H1 (cell line): ENCODE measurements around the gene DDX1. TPM values are rescaled to one million over a fixed set of nuclear protein-coding genes. Genes with fewer than 3 reads are reported as not detected.

Experiments
- CTCF ChIA-PET: fragments of 300-600 bp; sonication (Branson Sonifier 250); formaldehyde crosslinking; loops from one replicate; lab custom pipeline; 2021; ENCODE audit not compliant: partially characterized antibody; lab: Charles Lee
- POLR2A ChIA-PET: fragments of 300-600 bp; sonication (Branson Sonifier 250); formaldehyde crosslinking; loops from one replicate; lab custom pipeline; 2021; ENCODE audit warnings: inconsistent platforms; ENCODE audit not compliant: partially characterized antibody; lab: Charles Lee
- DNase-seq, 2 experiments: peaks; one replicate each; pipeline versions ENCODE4 v3.0.0 to v3.0.0-alpha.2; 2010 to 2022; ENCODE audit warnings: low spot score in 2 of 2, low read depth in 1 of 2, mixed read lengths in 1 of 2
- FAIRE-seq: peaks from 2 replicates; lab custom pipeline; 2011; peaks lifted over from hg19 to GRCh38; lab: Jason Lieb, UNC
- H2AFZ ChIP-seq: 2 replicates; pipeline ENCODE4 v1.8.1; 2012; ENCODE audit warnings: low read length, inconsistent platforms
- H2AK5ac ChIP-seq: 2 replicates; pipeline ENCODE4 v1.6.1; 2013; ENCODE audit warnings: low read depth, low read length
- H2BK120ac ChIP-seq: replicated peaks from 2 replicates; pipeline ENCODE3; 2013; ENCODE audit warnings: low read depth, low read length, inconsistent platforms
- H2BK12ac ChIP-seq: 2 replicates; pipeline ENCODE4 v1.6.1; 2013; ENCODE audit warnings: low read depth, low read length
- H2BK15ac ChIP-seq: 2 replicates; pipeline ENCODE4 v1.6.1; 2013; ENCODE audit warnings: low read length
- H2BK20ac ChIP-seq: 2 replicates; pipeline ENCODE4 v1.6.1; 2013; ENCODE audit warnings: low read length
- H2BK5ac ChIP-seq: 2 replicates; pipeline ENCODE4 v1.6.1; 2013; ENCODE audit warnings: low read depth, low read length
- H3K14ac ChIP-seq: 2 replicates; pipeline ENCODE4 v1.6.1; 2013; ENCODE audit warnings: inconsistent platforms; ENCODE audit not compliant: insufficient read length
- H3K18ac ChIP-seq: 2 replicates; pipeline ENCODE4 v1.6.1; 2013; ENCODE audit warnings: low read length; ENCODE audit errors: extremely low read depth
- H3K23ac ChIP-seq: 2 replicates; pipeline ENCODE4 v1.6.1; 2013; ENCODE audit warnings: inconsistent platforms; ENCODE audit not compliant: insufficient read length
- H3K23me2 ChIP-seq: 2 replicates; pipeline ENCODE4 v1.6.1; 2013; ENCODE audit warnings: low read depth, low read length
- H3K27ac ChIP-seq: 2 replicates; pipeline ENCODE4 v1.6.1; 2011; ENCODE audit warnings: low read depth, low read length, inconsistent platforms
- H3K27me3 ChIP-seq, 4 experiments: replicated peaks in 1 of 4; 1 replicate in 1 of 4; 2 replicates in 3 of 4; pipeline versions ENCODE4 v1.6.1 to v1.8.1; 2011 to 2013; ENCODE audit warnings: low read length in 3 of 4, mild to moderate bottlenecking in 3 of 4, inconsistent platforms in 2 of 4, mixed read lengths in 2 of 4, moderate library complexity in 1 of 4; ENCODE audit not compliant: control insufficient read depth in 3 of 4, insufficient read depth in 3 of 4; ENCODE audit errors: extremely low read depth in 1 of 4
- H3K36me3 ChIP-seq, 4 experiments: 2 replicates each; pipeline versions ENCODE4 v1.6.1 to v1.8.1; 2011 to 2013; ENCODE audit warnings: mild to moderate bottlenecking in 4 of 4, low read length in 3 of 4, moderate library complexity in 2 of 4, control low read depth in 1 of 4, inconsistent platforms in 1 of 4; ENCODE audit not compliant: insufficient read depth in 4 of 4, control insufficient read depth in 2 of 4
- H3K4ac ChIP-seq: replicated peaks from 2 replicates; pipeline ENCODE3; 2013; ENCODE audit warnings: low read length, low read depth, mixed read lengths, inconsistent platforms; ENCODE audit not compliant: insufficient read length
- H3K4me1 ChIP-seq, 4 experiments: replicated peaks in 1 of 4; 1 replicate in 1 of 4; 2 replicates in 3 of 4; pipeline versions ENCODE4 v1.6.1 to v1.8.1; 2011 to 2013; ENCODE audit warnings: low read length in 3 of 4, inconsistent platforms in 2 of 4, mixed read lengths in 1 of 4; ENCODE audit not compliant: insufficient read depth in 4 of 4, control insufficient read depth in 3 of 4
- H3K4me2 ChIP-seq, 2 experiments: 2 replicates each; pipeline versions ENCODE4 v1.6.1 to v1.8.1; 2011 to 2013; ENCODE audit warnings: low read depth in 2 of 2, low read length in 2 of 2, control low read depth in 1 of 2, inconsistent platforms in 1 of 2, mild to moderate bottlenecking in 1 of 2; ENCODE audit not compliant: insufficient read depth in 1 of 2
- H3K4me3 ChIP-seq, 4 experiments: fragments of 200-600, 300-600 bp in 1 of 4; sonication (generic), shearing (Covaris generic), sonication (Bioruptor Twin) in 1 of 4; 2 replicates each; pipeline versions ENCODE4 v1.5.1 to v1.8.1; 2011 to 2016; ENCODE audit warnings: low read length in 4 of 4, low read depth in 3 of 4, control low read depth in 2 of 4, inconsistent platforms in 2 of 4, mild to moderate bottlenecking in 2 of 4, mixed read lengths in 1 of 4, moderate library complexity in 1 of 4; ENCODE audit not compliant: insufficient read depth in 2 of 4; ENCODE audit errors: extremely low read depth in 1 of 4
- H3K56ac ChIP-seq: replicated peaks from 2 replicates; pipeline ENCODE3; 2013; ENCODE audit warnings: low read depth, mild to moderate bottlenecking, mixed read lengths, low read length, inconsistent platforms; ENCODE audit not compliant: insufficient read length
- H3K79me1 ChIP-seq: 2 replicates; pipeline ENCODE4 v1.6.1; 2013; ENCODE audit warnings: low read depth, low read length, control low read depth
- H3K79me2 ChIP-seq, 2 experiments: 2 replicates each; pipeline versions ENCODE4 v1.6.1 to v1.8.1; 2012 to 2013; ENCODE audit warnings: low read length in 2 of 2, mild to moderate bottlenecking in 2 of 2, inconsistent platforms in 1 of 2; ENCODE audit not compliant: insufficient read depth in 2 of 2, control insufficient read depth in 1 of 2
- H3K9ac ChIP-seq, 4 experiments: replicated peaks in 1 of 4; 1 replicate in 1 of 4; 2 replicates in 3 of 4; pipeline versions ENCODE4 v1.6.1 to v1.8.1; 2011 to 2013; ENCODE audit warnings: low read depth in 3 of 4, low read length in 3 of 4, control low read depth in 2 of 4, mild to moderate bottlenecking in 2 of 4, moderate library complexity in 2 of 4, inconsistent platforms in 1 of 4; ENCODE audit errors: extremely low read depth in 1 of 4
- H3K9me3 ChIP-seq, 2 experiments: 2 replicates each; pipeline versions ENCODE4 v1.6.1 to v1.8.1; 2012 to 2013; ENCODE audit warnings: mild to moderate bottlenecking in 2 of 2, moderate library complexity in 2 of 2, control low read depth in 1 of 2, inconsistent platforms in 1 of 2, low read depth in 1 of 2, low read length in 1 of 2, mixed read lengths in 1 of 2; ENCODE audit not compliant: insufficient read depth in 2 of 2
- H4K20me1 ChIP-seq, 2 experiments: replicated peaks in 1 of 2; 2 replicates each; pipeline versions ENCODE3 to v1.8.1; 2011 to 2013; ENCODE audit warnings: inconsistent platforms in 2 of 2, low read length in 2 of 2, mild to moderate bottlenecking in 1 of 2; ENCODE audit not compliant: insufficient read depth in 2 of 2, control insufficient read depth in 1 of 2
- H4K5ac ChIP-seq: 2 replicates; pipeline ENCODE4 v1.6.1; 2013; ENCODE audit warnings: low read length, low read depth, mixed read lengths, inconsistent platforms; ENCODE audit not compliant: insufficient read length
- H4K8ac ChIP-seq: 2 replicates; pipeline ENCODE4 v1.8.0; 2013; ENCODE audit warnings: mild to moderate bottlenecking, moderate library complexity, low read length, inconsistent platforms; ENCODE audit not compliant: insufficient read depth; ENCODE audit errors: extremely low read depth
- H4K91ac ChIP-seq: replicated peaks from 2 replicates; pipeline ENCODE3; 2013; ENCODE audit warnings: low read length, mixed read lengths, inconsistent platforms; ENCODE audit not compliant: insufficient read length
- EGR1 ChIP-seq: IDR thresholded peaks from 2 replicates; pipeline ENCODE4 v1.6.1; 2011; ENCODE audit warnings: low read depth, low read length, borderline replicate concordance
- SUZ12 ChIP-seq: fragments of 200-600 bp; sonication (generic); IDR thresholded peaks from 2 replicates; pipeline ENCODE4 v1.6.1; 2012; ENCODE audit warnings: mild to moderate bottlenecking, inconsistent platforms, low read length, moderate library complexity, mixed read lengths
- WGBS, 2 experiments: shearing (Covaris generic) in 1 of 2; methylation state at CpG; one replicate each; pipeline versions ENCODE4 v1.1.6 to v1.1.7; 2013 to 2015; ENCODE audit warnings: low lambda C conversion rate in 2 of 2, mixed read lengths in 2 of 2, inconsistent platforms in 1 of 2, low coverage in 1 of 2, missing lambda C conversion rate in 1 of 2; ENCODE audit not compliant: insufficient replicate concordance in 2 of 2, insufficient coverage in 1 of 2, insufficient read length in 1 of 2; ENCODE audit errors: extremely low coverage in 1 of 2, missing lambda C conversion rate in 1 of 2; 5-methylcytosine and 5-hydroxymethylcytosine counted together
- polyA plus RNA-seq, 7 experiments: library from polyadenylated mRNA; depleted of rRNA in 3 of 7; stranded (reverse) in 5 of 7; unstranded in 2 of 7; fragments of >200 nt in 5 of 7; fragments of 200-250 nt in 2 of 7; gene quantifications; 1 replicate in 5 of 7; 2 replicates in 1 of 7; 4 replicates in 1 of 7; pipeline versions ENCODE4 v1.2.1 to v1.2.3, GENCODE V29; 2011 to 2013; ENCODE audit warnings: missing spikeins in 2 of 7, mixed read lengths in 2 of 7
- total RNA-seq: library from RNA; stranded (reverse); fragmentation: NEBNext Ultra II Directional; extraction: Animal tissue kit (Norgen Biotek cat#: 25700); gene quantifications from 2 replicates; pipeline ENCODE4 v1.2.1, GENCODE V29; 2021

DDX1 gene
- total and polyA plus RNA-seq, 2 of the 8 experiments (the other 6 are each of a cell fraction or from before 2014, with no cell fraction given) = 51.1 to 161 TPM

DNA sequence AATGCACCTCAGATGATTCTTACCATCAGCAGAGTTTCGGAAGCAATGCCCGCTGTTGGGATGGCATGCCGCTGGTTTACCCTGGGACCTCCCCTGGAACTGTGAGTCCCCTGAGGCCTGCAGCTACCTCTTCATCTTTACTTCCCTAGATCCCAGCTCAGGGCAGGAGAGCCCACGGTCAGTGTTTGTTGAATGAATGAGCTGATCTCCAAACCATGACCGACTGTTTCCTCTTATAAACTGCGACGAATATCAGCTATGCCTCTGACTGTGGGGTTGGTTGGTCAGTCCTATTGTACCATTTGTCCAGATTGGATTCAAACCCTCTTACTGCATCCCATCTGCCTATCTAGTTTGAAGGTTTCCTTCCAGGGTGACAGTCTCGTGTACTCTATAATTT lies 64.4 kb downstream of the DDX1 start:
- CTCF ChIA-PET = interaction anchor here (0.6 to 2.9 kb wide), 3 partner anchors 11 to 853 kb away, joined by 3 to 11 read pairs (median 3); no protein-coding TSS in a partner anchor
- 95% methylated on average over 8 of the region's 8 CpGs; no CpG with 5 or more reads in 1 of the 2 experiments for whole genome bisulfite sequencing, 2 experiments
- TF ChIP-seq EGR1 (no peak), SUZ12 (no peak)
- no peak overlapping the region for H3K27ac ChIP-seq
- H4K8ac ChIP-seq = no peak overlapping the region
- H2BK12ac ChIP-seq = no peak overlapping the region
- H3K4me1 ChIP-seq = no peaks in the 10 kb centered on the region; a peak in 2 of 7 replicates
- H3K79me2 ChIP-seq = no peaks in the 10 kb centered on the region
- no peaks in the 10 kb centered on the region for H3K27me3 ChIP-seq
- no peak overlapping the region for H2BK20ac ChIP-seq
- H3K9ac ChIP-seq = no peak overlapping the region
- H2BK5ac ChIP-seq = no peak overlapping the region
- no peak overlapping the region for H4K91ac ChIP-seq
- no peaks in the 10 kb centered on the region for H3K36me3 ChIP-seq
- H2BK15ac ChIP-seq = no peak overlapping the region
- no peak for DNase-seq
- H4K5ac ChIP-seq = no peak overlapping the region
- no peak overlapping the region for H3K4ac ChIP-seq
- no peaks in the 10 kb centered on the region for H3K23me2 ChIP-seq
- H3K14ac ChIP-seq = no peak overlapping the region
- no peak for FAIRE-seq
- H3K18ac ChIP-seq = no peak overlapping the region
- no peak overlapping the region for H3K4me2 ChIP-seq
- H3K9me3 ChIP-seq = no peaks in the 10 kb centered on the region
- H2AFZ ChIP-seq = no peak overlapping the region
- H4K20me1 ChIP-seq = no peaks in the 10 kb centered on the region
- H3K4me3 ChIP-seq = no peak overlapping the region
- no peak overlapping the region for H3K56ac ChIP-seq
- no peak overlapping the region for H3K23ac ChIP-seq
- no peak overlapping the region for H2BK120ac ChIP-seq
- no peak overlapping the region for H2AK5ac ChIP-seq
- POLR2A ChIA-PET = no interaction called here
- H3K79me1 ChIP-seq = no peaks in the 10 kb centered on the region
